ENCODE results near the gene DPCD. TPM values are rescaled to one million over a fixed set of nuclear protein-coding genes. Genes with fewer than 3 reads are reported as not detected.

Gene DPCD
- total RNA-seq, 1 donor from 2014 or later: 18.0 TPM

Other genes with a start within 250 kb of the DPCD start
- gene BTRC, start 234.2 kb upstream of the DPCD start, total RNA-seq: 30.9 TPM
- gene POLL, start 64 bp upstream of the DPCD start, total RNA-seq: 35.9 TPM
- gene FBXW4, start 106.8 kb downstream of the DPCD start, total RNA-seq: 94.5 TPM
- gene FGF8, start 187.8 kb downstream of the DPCD start, total RNA-seq: not detected
- 45.7 TPM for gene NPM3, start 195.1 kb downstream of the DPCD start, total RNA-seq
- gene OGA, start 230.1 kb downstream of the DPCD start, total RNA-seq: 193 TPM